HepG2 (cell line): ENCODE data around the gene ANKZF1. TPM values are rescaled to one million over a fixed set of nuclear protein-coding genes. Genes with fewer than 3 reads are reported as not detected.
A peak's percentile ranks its signal among the peaks of the same experiment; 100 is the strongest.

ENCODE experiments used
- HNRNPH1 ChIP-seq: fragments of 200-400 bp; formaldehyde crosslinking; optimal IDR thresholded peaks from 2 replicates; pipeline ENCODE3; 2017; ENCODE audit warnings: mild to moderate bottlenecking, low read depth, low read length
- NKX3-1 ChIP-seq: sonication (generic); formaldehyde crosslinking; IDR thresholded peaks from 2 replicates; pipeline ENCODE4 v1.5.0; 2020; ENCODE audit warnings: missing genetic modification reagents
- NR2F1 ChIP-seq, 2 experiments: fragments of 450-650 bp in 1 of 2; formaldehyde crosslinking in 1 of 2; IDR thresholded peaks; 2 replicates each; pipeline versions ENCODE4 v1.5.0 to v1.6.1; 2016 to 2020; ENCODE audit warnings: mild to moderate bottlenecking in 1 of 2, missing compliant biosample characterization in 1 of 2, missing genetic modification reagents in 1 of 2, moderate library complexity in 1 of 2
- SIN3A ChIP-seq: IDR thresholded peaks from 2 replicates; pipeline ENCODE4 v1.6.1; 2011; ENCODE audit warnings: low read depth, mild to moderate bottlenecking, control low read depth, low read length, borderline replicate concordance
- SIN3B ChIP-seq: fragments of 150-350 bp; IDR thresholded peaks from 2 replicates; pipeline ENCODE4 v1.6.1; 2014; ENCODE audit warnings: low read length
- ZNF205 ChIP-seq: IDR thresholded peaks from 2 replicates; pipeline ENCODE4 v1.6.1; 2018; ENCODE audit warnings: missing biosample characterization, missing genetic modification reagents
- ZNF670 ChIP-seq: sonication (generic); formaldehyde crosslinking; IDR thresholded peaks from 2 replicates; pipeline ENCODE4 v1.8.0; 2022; ENCODE audit warnings: mild to moderate bottlenecking, missing genetic modification reagents, borderline replicate concordance
- ZNF678 ChIP-seq: sonication (generic); formaldehyde crosslinking; IDR thresholded peaks from 2 replicates; pipeline ENCODE4 v1.4.0; 2020; ENCODE audit warnings: mild to moderate bottlenecking, missing genetic modification reagents
- ZNF850 ChIP-seq: sonication (generic); formaldehyde crosslinking; conservative IDR thresholded peaks from 2 replicates; pipeline ENCODE4 v1.9.0; 2021; ENCODE audit warnings: mild to moderate bottlenecking, missing genetic modification reagents
- polyA plus RNA-seq, 8 experiments: library from polyadenylated mRNA; depleted of rRNA in 3 of 8; stranded (reverse) in 7 of 8; unstranded in 1 of 8; fragments of >200 nt; fragmentation: Illumina TruSeq in 4 of 8; extraction: Trizol in 4 of 8; gene quantifications; 2 replicates each; pipeline versions ENCODE4 v1.2.1 to v1.2.3, GENCODE V29; 2011 to 2016; ENCODE audit warnings: low read depth in 4 of 8, missing spikeins in 1 of 8, mixed read lengths in 1 of 8; ENCODE audit not compliant: insufficient read depth in 1 of 8
- total RNA-seq, 5 experiments: library from RNA; depleted of rRNA; stranded (reverse); fragments of >200 nt; fragmentation: Illumina TruSeq; extraction: Trizol; gene quantifications; 2 replicates each; pipeline ENCODE4 v1.2.3, GENCODE V29; 2016; ENCODE audit warnings: low read depth in 1 of 5
- TF ChIP-seq, protein P1 (sequence below): sonication (generic); formaldehyde crosslinking; IDR thresholded peaks from 2 replicates; pipeline ENCODE4 v1.4.0; 2020; ENCODE audit warnings: missing genetic modification reagents, mild to moderate bottlenecking, borderline replicate concordance
- TF ChIP-seq, protein P2 (sequence below): sonication (generic); formaldehyde crosslinking; IDR thresholded peaks from 2 replicates; pipeline ENCODE4 v1.5.0; 2020; ENCODE audit warnings: missing genetic modification reagents
- TF ChIP-seq, protein P3 (sequence below): sonication (generic); formaldehyde crosslinking; IDR thresholded peaks from 2 replicates; pipeline ENCODE4 v1.8.1; 2023; ENCODE audit warnings: mild to moderate bottlenecking, missing genetic modification reagents
- TF ChIP-seq, protein P4 (sequence below): IDR thresholded peaks from 2 replicates; pipeline ENCODE4 v1.6.1; 2016; ENCODE audit warnings: missing compliant biosample characterization, missing genetic modification reagents, borderline replicate concordance
- TF ChIP-seq, protein P5 (sequence below): sonication (generic); formaldehyde crosslinking; conservative IDR thresholded peaks from 2 replicates; pipeline ENCODE4 v1.4.0; 2020; ENCODE audit warnings: missing genetic modification reagents
- TF ChIP-seq, protein P6 (sequence below): sonication (generic); formaldehyde crosslinking; IDR thresholded peaks from 2 replicates; pipeline ENCODE4 v1.4.0; 2020; ENCODE audit warnings: missing genetic modification reagents

ANKZF1 gene
- total and polyA plus RNA-seq, 2 of the 13 experiments (the other 11 are each of a cell fraction or from before 2014, with no cell fraction given), result 25.3 to 128 TPM

DNA sequence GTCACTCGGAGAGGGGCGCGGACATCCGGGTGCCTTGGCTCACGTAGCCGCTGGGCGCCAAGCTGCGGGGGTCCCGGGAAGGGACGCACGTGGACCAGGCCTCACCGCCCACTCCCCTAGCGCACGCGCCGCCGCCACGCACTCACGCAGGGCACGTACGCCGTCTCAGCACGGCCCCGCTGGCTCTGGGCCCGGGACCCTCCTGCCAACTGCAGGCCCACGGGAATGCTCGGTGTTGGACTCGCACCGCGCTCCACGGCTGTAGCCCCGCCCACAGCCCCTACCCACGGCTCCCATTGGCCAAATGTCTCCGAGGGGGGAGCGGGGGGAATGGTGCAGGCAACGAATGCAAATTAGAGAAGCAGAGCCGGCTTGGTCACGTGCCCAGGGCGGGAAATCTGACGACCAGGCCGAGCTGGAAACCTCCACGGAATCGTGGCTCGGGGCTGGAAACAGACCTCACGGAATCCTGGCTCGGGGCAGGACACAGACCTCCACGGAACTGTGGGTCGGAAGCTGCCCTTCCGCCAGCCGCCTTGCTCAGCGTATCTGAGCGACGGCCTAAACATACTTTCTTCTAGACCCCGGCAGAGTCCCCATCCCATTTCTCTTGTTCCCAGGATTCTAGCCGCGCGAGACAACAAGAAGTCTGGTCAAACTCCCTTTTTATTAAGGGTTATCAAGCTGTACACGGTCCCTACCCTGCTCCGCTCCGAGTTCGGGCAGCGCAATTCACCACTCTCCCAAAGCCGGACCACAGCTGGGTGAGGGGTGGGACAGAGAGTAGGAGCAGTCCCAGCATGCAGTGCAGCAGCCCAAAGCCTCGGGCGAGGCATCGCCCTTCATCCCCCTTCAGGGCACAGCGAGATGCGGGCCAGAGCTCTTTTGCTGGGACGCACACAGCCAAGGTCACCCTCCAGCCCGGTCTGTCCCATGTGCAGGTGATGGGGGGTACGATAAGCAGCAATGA is 10.6 kb upstream of the ANKZF1 start, which contains the start of gene ABCB6 (continued):
- TF ChIP-seq NKX3-1 (CRISPR knock-in tag), result peak; percentile 96
- TF ChIP-seq, protein P1, sequence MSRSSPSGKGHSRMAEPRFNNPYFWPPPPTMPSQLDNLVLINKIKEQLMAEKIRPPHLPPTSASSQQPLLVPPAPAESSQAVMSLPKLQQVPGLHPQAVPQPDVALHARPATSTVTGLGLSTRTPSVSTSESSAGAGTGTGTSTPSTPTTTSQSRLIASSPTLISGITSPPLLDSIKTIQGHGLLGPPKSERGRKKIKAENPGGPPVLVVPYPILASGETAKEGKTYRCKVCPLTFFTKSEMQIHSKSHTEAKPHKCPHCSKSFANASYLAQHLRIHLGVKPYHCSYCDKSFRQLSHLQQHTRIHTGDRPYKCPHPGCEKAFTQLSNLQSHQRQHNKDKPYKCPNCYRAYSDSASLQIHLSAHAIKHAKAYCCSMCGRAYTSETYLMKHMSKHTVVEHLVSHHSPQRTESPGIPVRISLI, result peak; percentile 53; the same call in 1 of the 2 replicates
- TF ChIP-seq SIN3B, result peak; percentile 88
- TF ChIP-seq, protein P2, sequence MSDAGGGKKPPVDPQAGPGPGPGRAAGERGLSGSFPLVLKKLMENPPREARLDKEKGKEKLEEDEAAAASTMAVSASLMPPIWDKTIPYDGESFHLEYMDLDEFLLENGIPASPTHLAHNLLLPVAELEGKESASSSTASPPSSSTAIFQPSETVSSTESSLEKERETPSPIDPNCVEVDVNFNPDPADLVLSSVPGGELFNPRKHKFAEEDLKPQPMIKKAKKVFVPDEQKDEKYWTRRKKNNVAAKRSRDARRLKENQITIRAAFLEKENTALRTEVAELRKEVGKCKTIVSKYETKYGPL (CRISPR knock-in tag), result peak; percentile 73; the same call in 1 of the 2 replicates
- TF ChIP-seq, protein P3, sequence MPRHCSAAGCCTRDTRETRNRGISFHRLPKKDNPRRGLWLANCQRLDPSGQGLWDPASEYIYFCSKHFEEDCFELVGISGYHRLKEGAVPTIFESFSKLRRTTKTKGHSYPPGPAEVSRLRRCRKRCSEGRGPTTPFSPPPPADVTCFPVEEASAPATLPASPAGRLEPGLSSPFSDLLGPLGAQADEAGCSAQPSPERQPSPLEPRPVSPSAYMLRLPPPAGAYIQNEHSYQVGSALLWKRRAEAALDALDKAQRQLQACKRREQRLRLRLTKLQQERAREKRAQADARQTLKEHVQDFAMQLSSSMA (CRISPR knock-in tag), result peak; percentile 47; the same call in 1 of the 2 replicates
- TF ChIP-seq, protein P4, sequence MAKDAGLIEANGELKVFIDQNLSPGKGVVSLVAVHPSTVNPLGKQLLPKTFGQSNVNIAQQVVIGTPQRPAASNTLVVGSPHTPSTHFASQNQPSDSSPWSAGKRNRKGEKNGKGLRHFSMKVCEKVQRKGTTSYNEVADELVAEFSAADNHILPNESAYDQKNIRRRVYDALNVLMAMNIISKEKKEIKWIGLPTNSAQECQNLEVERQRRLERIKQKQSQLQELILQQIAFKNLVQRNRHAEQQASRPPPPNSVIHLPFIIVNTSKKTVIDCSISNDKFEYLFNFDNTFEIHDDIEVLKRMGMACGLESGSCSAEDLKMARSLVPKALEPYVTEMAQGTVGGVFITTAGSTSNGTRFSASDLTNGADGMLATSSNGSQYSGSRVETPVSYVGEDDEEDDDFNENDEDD (CRISPR knock-in tag), result peak; percentile 99
- TF ChIP-seq ZNF850 (CRISPR knock-in tag), result no peak
- no peak for TF ChIP-seq ZNF670 (CRISPR knock-in tag)
- no peak for TF ChIP-seq HNRNPH1
- TF ChIP-seq, protein P5, sequence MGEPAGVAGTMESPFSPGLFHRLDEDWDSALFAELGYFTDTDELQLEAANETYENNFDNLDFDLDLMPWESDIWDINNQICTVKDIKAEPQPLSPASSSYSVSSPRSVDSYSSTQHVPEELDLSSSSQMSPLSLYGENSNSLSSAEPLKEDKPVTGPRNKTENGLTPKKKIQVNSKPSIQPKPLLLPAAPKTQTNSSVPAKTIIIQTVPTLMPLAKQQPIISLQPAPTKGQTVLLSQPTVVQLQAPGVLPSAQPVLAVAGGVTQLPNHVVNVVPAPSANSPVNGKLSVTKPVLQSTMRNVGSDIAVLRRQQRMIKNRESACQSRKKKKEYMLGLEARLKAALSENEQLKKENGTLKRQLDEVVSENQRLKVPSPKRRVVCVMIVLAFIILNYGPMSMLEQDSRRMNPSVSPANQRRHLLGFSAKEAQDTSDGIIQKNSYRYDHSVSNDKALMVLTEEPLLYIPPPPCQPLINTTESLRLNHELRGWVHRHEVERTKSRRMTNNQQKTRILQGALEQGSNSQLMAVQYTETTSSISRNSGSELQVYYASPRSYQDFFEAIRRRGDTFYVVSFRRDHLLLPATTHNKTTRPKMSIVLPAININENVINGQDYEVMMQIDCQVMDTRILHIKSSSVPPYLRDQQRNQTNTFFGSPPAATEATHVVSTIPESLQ, result no peak
- TF ChIP-seq SIN3A, result peak; percentile 83; the same call in 1 of the 2 replicates
- TF ChIP-seq ZNF678 (CRISPR knock-in tag), result 0 out of 2 replicates have a peak, but pooled peaks have one; percentile 25
- TF ChIP-seq ZNF205 (CRISPR knock-in tag), result peak; percentile 81; the same call in 1 of the 2 replicates
- TF ChIP-seq NR2F1 (CRISPR knock-in tag; IDR thresholded peaks at IDR 0.05), result no peak; a peak in 1 of 4 replicates
- TF ChIP-seq, protein P6, sequence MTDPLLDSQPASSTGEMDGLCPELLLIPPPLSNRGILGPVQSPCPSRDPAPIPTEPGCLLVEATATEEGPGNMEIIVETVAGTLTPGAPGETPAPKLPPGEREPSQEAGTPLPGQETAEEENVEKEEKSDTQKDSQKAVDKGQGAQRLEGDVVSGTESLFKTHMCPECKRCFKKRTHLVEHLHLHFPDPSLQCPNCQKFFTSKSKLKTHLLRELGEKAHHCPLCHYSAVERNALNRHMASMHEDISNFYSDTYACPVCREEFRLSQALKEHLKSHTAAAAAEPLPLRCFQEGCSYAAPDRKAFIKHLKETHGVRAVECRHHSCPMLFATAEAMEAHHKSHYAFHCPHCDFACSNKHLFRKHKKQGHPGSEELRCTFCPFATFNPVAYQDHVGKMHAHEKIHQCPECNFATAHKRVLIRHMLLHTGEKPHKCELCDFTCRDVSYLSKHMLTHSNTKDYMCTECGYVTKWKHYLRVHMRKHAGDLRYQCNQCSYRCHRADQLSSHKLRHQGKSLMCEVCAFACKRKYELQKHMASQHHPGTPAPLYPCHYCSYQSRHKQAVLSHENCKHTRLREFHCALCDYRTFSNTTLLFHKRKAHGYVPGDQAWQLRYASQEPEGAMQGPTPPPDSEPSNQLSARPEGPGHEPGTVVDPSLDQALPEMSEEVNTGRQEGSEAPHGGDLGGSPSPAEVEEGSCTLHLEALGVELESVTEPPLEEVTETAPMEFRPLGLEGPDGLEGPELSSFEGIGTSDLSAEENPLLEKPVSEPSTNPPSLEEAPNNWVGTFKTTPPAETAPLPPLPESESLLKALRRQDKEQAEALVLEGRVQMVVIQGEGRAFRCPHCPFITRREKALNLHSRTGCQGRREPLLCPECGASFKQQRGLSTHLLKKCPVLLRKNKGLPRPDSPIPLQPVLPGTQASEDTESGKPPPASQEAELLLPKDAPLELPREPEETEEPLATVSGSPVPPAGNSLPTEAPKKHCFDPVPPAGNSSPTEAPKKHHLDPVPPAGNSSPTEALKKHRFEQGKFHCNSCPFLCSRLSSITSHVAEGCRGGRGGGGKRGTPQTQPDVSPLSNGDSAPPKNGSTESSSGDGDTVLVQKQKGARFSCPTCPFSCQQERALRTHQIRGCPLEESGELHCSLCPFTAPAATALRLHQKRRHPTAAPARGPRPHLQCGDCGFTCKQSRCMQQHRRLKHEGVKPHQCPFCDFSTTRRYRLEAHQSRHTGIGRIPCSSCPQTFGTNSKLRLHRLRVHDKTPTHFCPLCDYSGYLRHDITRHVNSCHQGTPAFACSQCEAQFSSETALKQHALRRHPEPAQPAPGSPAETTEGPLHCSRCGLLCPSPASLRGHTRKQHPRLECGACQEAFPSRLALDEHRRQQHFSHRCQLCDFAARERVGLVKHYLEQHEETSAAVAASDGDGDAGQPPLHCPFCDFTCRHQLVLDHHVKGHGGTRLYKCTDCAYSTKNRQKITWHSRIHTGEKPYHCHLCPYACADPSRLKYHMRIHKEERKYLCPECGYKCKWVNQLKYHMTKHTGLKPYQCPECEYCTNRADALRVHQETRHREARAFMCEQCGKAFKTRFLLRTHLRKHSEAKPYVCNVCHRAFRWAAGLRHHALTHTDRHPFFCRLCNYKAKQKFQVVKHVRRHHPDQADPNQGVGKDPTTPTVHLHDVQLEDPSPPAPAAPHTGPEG (CRISPR knock-in tag), result no peak
